ENCODE data around the gene CCNT1.

- TF ChIP-seq POLR2AphosphoS5 (IDR thresholded peaks at IDR 0.05; ENCODE audit: low read depth, low read length) (no peak), SPI1 (IDR thresholded peaks at IDR 0.05; ENCODE audit: low read depth, low read length) (no peak)
Measured at GRCh38 chr12:48688836-48689235, 27.7 kb downstream of the CCNT1 start.

Data from GM12891 (cell line).